ENCODE data around the gene ADGRG7. TPM values are rescaled to one million over a fixed set of nuclear protein-coding genes. Genes with fewer than 3 reads are reported as not detected.

The ADGRG7 gene
- total and polyA plus RNA-seq, 2 of the 13 experiments (the other 11 are each of a cell fraction or from before 2014, with no cell fraction given) = not detected

- TF ChIP-seq ZNF772 (CRISPR knock-in tag; IDR thresholded peaks at IDR 0.05) (no peak), KAT7 (CRISPR knock-in tag; IDR thresholded peaks at IDR 0.05; ENCODE audit: borderline replicate concordance) (no peak), SP140L (CRISPR knock-in tag; IDR thresholded peaks at IDR 0.05; ENCODE audit: borderline replicate concordance) (no peak), GATAD1 (CRISPR knock-in tag; IDR thresholded peaks at IDR 0.05) (no peak), PRPF4 (IDR thresholded peaks at IDR 0.05; ENCODE audit: low read depth, low read length, poor library complexity, severe bottlenecking) (no peak), MXD1 (CRISPR knock-in tag; IDR thresholded peaks at IDR 0.05) (no peak), NR0B2 (CRISPR knock-in tag; IDR thresholded peaks at IDR 0.05) (no peak), RFX1 (IDR thresholded peaks at IDR 0.05) (no peak), JDP2 (CRISPR knock-in tag; IDR thresholded peaks at IDR 0.05; ENCODE audit: borderline replicate concordance) (no peak), ELF3 (CRISPR knock-in tag; IDR thresholded peaks at IDR 0.05) (peak; percentile 48), ZNF253 (CRISPR knock-in tag; IDR thresholded peaks at IDR 0.05; ENCODE audit: borderline replicate concordance) (no peak), ZNF589 (CRISPR knock-in tag; conservative IDR thresholded peaks at IDR 0.05) (no peak), TFDP1 (CRISPR knock-in tag; IDR thresholded peaks at IDR 0.05; ENCODE audit: borderline replicate concordance) (no peak), DDIT3 (CRISPR knock-in tag; IDR thresholded peaks at IDR 0.05) (no peak), SIX4 (CRISPR knock-in tag; IDR thresholded peaks at IDR 0.05) (no peak), KDM3A (CRISPR knock-in tag; IDR thresholded peaks at IDR 0.05; ENCODE audit: low read depth) (no peak), CBX2 (IDR thresholded peaks at IDR 0.05; ENCODE audit: low read depth, low read length) (no peak), CBX2 (CRISPR knock-in tag; IDR thresholded peaks at IDR 0.05; ENCODE audit: low read depth) (no peak), ZNF792 (CRISPR knock-in tag; IDR thresholded peaks at IDR 0.05) (no peak), TFE3 (CRISPR knock-in tag; IDR thresholded peaks at IDR 0.05) (no peak), HNF4A (CRISPR knock-in tag; IDR thresholded peaks at IDR 0.05) (peak; percentile 82), HNF1B (CRISPR knock-in tag; IDR thresholded peaks at IDR 0.05) (peak; percentile 7; the same call in 1 of the 2 replicates), KLF13 (CRISPR knock-in tag; IDR thresholded peaks at IDR 0.05) (no peak), ZNF616 (CRISPR knock-in tag; IDR thresholded peaks at IDR 0.05; ENCODE audit: low read depth) (no peak), FIP1L1 (IDR thresholded peaks at IDR 0.05; ENCODE audit: borderline replicate concordance, insufficient read depth, low read depth, low read length) (no peak), PHB2 (IDR thresholded peaks at IDR 0.05; ENCODE audit: partially characterized antibody) (no peak), NFRKB (IDR thresholded peaks at IDR 0.05) (no peak), RBM39 (IDR thresholded peaks at IDR 0.05; ENCODE audit: low read depth, low read length, poor library complexity, severe bottlenecking) (no peak), ZFP36 (IDR thresholded peaks at IDR 0.05; ENCODE audit: borderline replicate concordance, low read depth, low read length, partially characterized antibody) (no peak)
Measured at GRCh38 chr3:100635273-100635701, 25.9 kb downstream of the ADGRG7 start (continued).
